Stimulated activated CD4-positive, alpha-beta T cell treated with anti-CD3 and anti-CD28 coated beads, TNF-alpha, amount 100 ng/mL, for 48 hours (primary cell): Measurements from ENCODE around the gene PRCC.

Experiments
- DNase-seq, 3 donors: peaks; one replicate each; pipeline ENCODE4 v3.0.0-alpha.2; 2020; ENCODE audit warnings: low read depth in 3 of 3

The PRCC gene

GRCh38 chr1:156841295-156841855 lies 74.0 kb downstream of the PRCC start:
- DNase-seq: no peak

GRCh38 chr1:156842618-156843300 lies 75.4 kb downstream of the PRCC start:
- no peak for DNase-seq

GRCh38 chr1:156844102-156844501 lies 76.8 kb downstream of the PRCC start:
- DNase-seq: no peak

- no peak for DNase-seq
Observed at GRCh38 chr1:156844638-156845037, 77.3 kb downstream of the PRCC start.

GRCh38 chr1:156845055-156845952 lies 78.0 kb downstream of the PRCC start:
- DNase-seq: no peak

- DNase-seq: no peak
Observed at GRCh38 chr1:156845953-156846545, 78.7 kb downstream of the PRCC start.

DNA sequence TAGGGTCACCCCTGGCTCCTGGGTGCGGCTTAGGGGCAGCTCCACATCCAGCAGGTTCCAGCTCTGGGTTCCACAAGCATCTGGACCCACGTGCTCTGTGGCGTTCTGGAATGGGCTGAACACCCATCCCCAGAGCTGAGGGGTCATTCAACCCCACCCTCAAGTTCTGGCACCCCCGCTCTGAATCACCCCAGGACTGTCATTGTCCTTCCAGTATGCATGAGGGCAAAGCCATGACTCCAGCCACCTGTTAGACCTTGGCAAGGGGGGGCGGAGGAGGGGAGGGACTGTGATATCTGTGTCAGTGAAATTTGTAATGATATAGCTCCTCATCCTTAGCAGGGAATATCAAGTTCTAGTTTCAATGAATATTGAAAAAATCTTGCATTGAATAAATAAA lies 79.3 kb downstream of the PRCC start:
- no peak for DNase-seq

- no peak for DNase-seq
Observed at GRCh38 chr1:156847591-156848460, 80.5 kb downstream of the PRCC start.

- peak; percentile 32 to 72 (median 38) for DNase-seq
Observed at GRCh38 chr1:156848461-156849150, 81.3 kb downstream of the PRCC start.

- DNase-seq: no peak
Observed at GRCh38 chr1:156849151-156849496, 81.8 kb downstream of the PRCC start.
